Upper lobe of right lung (tissue), 1 donor: Measurements from ENCODE around the gene CYP26B1. TPM values are rescaled to one million over a fixed set of nuclear protein-coding genes. Genes with fewer than 3 reads are reported as not detected.

Experiments
- ATAC-seq: fragments of 200-7000 bp; cut with Tn5 transposase; one replicate; pipeline ENCODE4 v1.9.1; 2020; ENCODE audit warnings: mild to moderate bottlenecking, moderate library complexity
- DNase-seq: peaks from one replicate; pipeline ENCODE4 v3.0.0-alpha.2; 2020
- H3K27ac ChIP-seq: fragments of 200-600 bp; one replicate; pipeline ENCODE4 v1.8.0; 2022
- H3K27me3 ChIP-seq: fragments of 200-600 bp; one replicate; pipeline ENCODE4 v1.8.0; 2022; ENCODE audit warnings: mild to moderate bottlenecking
- H3K36me3 ChIP-seq: fragments of 200-600 bp; one replicate; pipeline ENCODE4 v1.8.0; 2022
- H3K4me1 ChIP-seq: fragments of 200-600 bp; one replicate; pipeline ENCODE4 v1.8.0; 2022
- H3K4me3 ChIP-seq: fragments of 200-600 bp; one replicate; pipeline ENCODE4 v1.8.0; 2022; ENCODE audit warnings: mild to moderate bottlenecking
- H3K9me3 ChIP-seq: fragments of 200-600 bp; one replicate; pipeline ENCODE4 v1.8.0; 2022
- CTCF ChIP-seq: fragments of 200-600 bp; IDR thresholded peaks from one replicate; pipeline ENCODE4 v1.8.0; 2022; ENCODE audit warnings: antibody characterized with exemption
- intact Hi-C: fragments of 100-400 bp; cut with DNase I; formaldehyde crosslinking; loops from one replicate; pipeline ENCODE4 v1.11.0; 2022
- total RNA-seq: library from RNA; stranded (reverse); fragmentation: NEBNext Ultra II Directional; extraction: Animal tissue kit (Norgen Biotek cat#: 25700); gene quantifications from one replicate; pipeline ENCODE4 v1.2.1, GENCODE V29; 2021
- donor health status: DM: no; HTN: yes; CAD: no; lungs with severe emphysema.

Gene CYP26B1
- total RNA-seq, 1 donor from 2014 or later = 3.8 TPM

- Histone ChIP-seq H3K4me1 (no peaks in the 10 kb centered on the region), H3K4me3 (no peak overlapping the region), H3K27ac (no peak overlapping the region), H3K9me3 (no peaks in the 10 kb centered on the region), H3K27me3 (no peaks in the 10 kb centered on the region), H3K36me3 (peaks cover 12% of the 10 kb centered on the region)
- intact Hi-C loops = no loop called here
- ATAC-seq = no peak
- no peak for TF ChIP-seq CTCF
- no peak for DNase-seq
Measured at GRCh38 chr2:72175636-72176035, 28.0 kb upstream of the CYP26B1 start.

GRCh38 chr2:72173640-72174321, 26.1 kb upstream of the CYP26B1 start:
- H3K4me1 ChIP-seq = no peaks in the 10 kb centered on the region
- no peak overlapping the region for H3K4me3 ChIP-seq
- H3K36me3 ChIP-seq = peaks cover 8% of the 10 kb centered on the region
- intact Hi-C loops = no loop called here
- no peaks in the 10 kb centered on the region for H3K9me3 ChIP-seq
- DNase-seq (no peak), ATAC-seq (no peak)
- no peaks in the 10 kb centered on the region for H3K27me3 ChIP-seq
- no peak overlapping the region for H3K27ac ChIP-seq
- no peak for TF ChIP-seq CTCF

- H3K4me3 ChIP-seq = no peak overlapping the region
- no peaks in the 10 kb centered on the region for H3K4me1 ChIP-seq
- intact Hi-C loops = no loop called here
- no peak overlapping the region for H3K27ac ChIP-seq
- H3K27me3 ChIP-seq = no peaks in the 10 kb centered on the region
- no peak for ATAC-seq
- H3K36me3 ChIP-seq = no peaks in the 10 kb centered on the region
- DNase-seq = no peak
- TF ChIP-seq CTCF = no peak
- H3K9me3 ChIP-seq = no peaks in the 10 kb centered on the region
Measured at GRCh38 chr2:72172478-72172877, 24.8 kb upstream of the CYP26B1 start.

- Histone ChIP-seq H3K36me3 (no peaks in the 10 kb centered on the region), H3K27ac (no peak overlapping the region), H3K4me1 (no peaks in the 10 kb centered on the region), H3K9me3 (no peaks in the 10 kb centered on the region), H3K27me3 (no peaks in the 10 kb centered on the region), H3K4me3 (no peak overlapping the region)
- intact Hi-C loops = no loop called here
- TF ChIP-seq CTCF = no peak
- DNase-seq = no peak
- ATAC-seq = no peak
Measured at GRCh38 chr2:72166279-72166678, 18.6 kb upstream of the CYP26B1 start.

GRCh38 chr2:72165792-72166191, 18.1 kb upstream of the CYP26B1 start:
- intact Hi-C loops = no loop called here
- Histone ChIP-seq H3K27ac (no peak overlapping the region), H3K27me3 (no peaks in the 10 kb centered on the region), H3K9me3 (no peaks in the 10 kb centered on the region), H3K4me1 (no peaks in the 10 kb centered on the region), H3K36me3 (no peaks in the 10 kb centered on the region), H3K4me3 (no peak overlapping the region)
- ATAC-seq = no peak
- no peak for DNase-seq
- TF ChIP-seq CTCF = no peak

GRCh38 chr2:72162574-72162973, 14.9 kb upstream of the CYP26B1 start:
- DNase-seq (no peak), ATAC-seq (no peak)
- H3K27ac ChIP-seq = no peak overlapping the region
- no peak for TF ChIP-seq CTCF
- H3K36me3 ChIP-seq = no peaks in the 10 kb centered on the region
- no peaks in the 10 kb centered on the region for H3K27me3 ChIP-seq
- no peaks in the 10 kb centered on the region for H3K4me1 ChIP-seq
- H3K4me3 ChIP-seq = no peak overlapping the region
- H3K9me3 ChIP-seq = no peaks in the 10 kb centered on the region
- intact Hi-C loops = no loop called here
